ENCODE measurements around the gene IL4I1. TPM values are rescaled to one million over a fixed set of nuclear protein-coding genes. Genes with fewer than 3 reads are reported as not detected.
"Not testable (repeated sequence)": the region's sequence is repeated elsewhere in the genome, so short reads cannot be mapped to it uniquely, and the experiment has no call there.

Gene IL4I1
- total RNA-seq = 1 to 10 TPM in 1 of 2 donors, under 1 TPM in 1; 0.14 to 2.5 TPM

- WGBS = 35% methylated on average over 19 of the region's 20 CpGs
- Histone ChIP-seq H3K9me3 (no peaks in the 10 kb centered on the region), H3K36me3 (no peaks in the 10 kb centered on the region), H3K27me3 (replicated peaks; ENCODE audit: insufficient read depth) (no peaks in the 10 kb centered on the region), H3K27ac (no peak within 1 kb of the TSS), H3K4me1 (replicated peaks) (no peaks in the 10 kb centered on the region), H3K4me3 (no peak within 1 kb of the TSS)
- intact Hi-C loops (cut with DNase I) = no loop called here
- DNase-seq (ENCODE audit: low spot score) = no peak
- TF ChIP-seq POLR2A (IDR thresholded peaks at IDR 0.05) (no peak), POLR2AphosphoS5 (IDR thresholded peaks at IDR 0.05) (no peak), CTCF (IDR thresholded peaks at IDR 0.05) (no peak)
Measured at GRCh38 chr19:49896863-49897621, at the start of gene IL4I1. IL4I1 (minus strand) TSS chr19:49896887; CDS start chr19:49896160, 727 bp downstream.

- WGBS = 79% methylated on average over 8 of the region's 8 CpGs
- intact Hi-C loops (cut with DNase I) = no loop called here
- no peak for DNase-seq (ENCODE audit: low spot score)
- Histone ChIP-seq H3K4me1 (replicated peaks) (no peaks in the 10 kb centered on the region), H3K9me3 (no peaks in the 10 kb centered on the region), H3K27ac (no peak overlapping the region), H3K4me3 (no peak overlapping the region), H3K36me3 (no peaks in the 10 kb centered on the region), H3K27me3 (replicated peaks; ENCODE audit: insufficient read depth) (no peaks in the 10 kb centered on the region)
- no peak for TF ChIP-seq POLR2AphosphoS5 (IDR thresholded peaks at IDR 0.05)
- TF ChIP-seq CTCF (IDR thresholded peaks at IDR 0.05) = no peak
- no peak for TF ChIP-seq POLR2A (IDR thresholded peaks at IDR 0.05)
Measured at GRCh38 chr19:49946415-49946814, 49.7 kb upstream of the IL4I1 start.

GRCh38 chr19:49944567-49944966 lies 47.9 kb upstream of the IL4I1 start:
- H3K27ac ChIP-seq; DNase-seq (ENCODE audit: low spot score); H3K4me3 ChIP-seq; H3K9me3 ChIP-seq; H3K4me1 ChIP-seq (replicated peaks); H3K27me3 ChIP-seq (replicated peaks; ENCODE audit: insufficient read depth); H3K36me3 ChIP-seq; intact Hi-C loops (cut with DNase I): not testable (repeated sequence)
- 88% methylated on average over 5 of the region's 5 CpGs for WGBS

GRCh38 chr19:49940482-49940791 lies 43.8 kb upstream of the IL4I1 start:
- Histone ChIP-seq H3K27me3 (replicated peaks; ENCODE audit: insufficient read depth) (no peaks in the 10 kb centered on the region), H3K27ac (no peak overlapping the region), H3K4me1 (replicated peaks) (peaks cover 3% of the 10 kb centered on the region), H3K36me3 (no peaks in the 10 kb centered on the region), H3K4me3 (no peak overlapping the region), H3K9me3 (no peaks in the 10 kb centered on the region)
- 90% methylated on average over 5 of the region's 5 CpGs for WGBS
- no peak for TF ChIP-seq POLR2A (IDR thresholded peaks at IDR 0.05)
- intact Hi-C loops (cut with DNase I) = no loop called here
- no peak for DNase-seq (ENCODE audit: low spot score)

- no peaks in the 10 kb centered on the region for H3K9me3 ChIP-seq
- intact Hi-C loops (cut with DNase I) = loop anchor here (10.0 kb wide), 2 partner anchors 85 to 195 kb away; partner anchors contain the start of genes VRK3 and ZNF473
- no peaks in the 10 kb centered on the region for H3K36me3 ChIP-seq
- H3K4me1 ChIP-seq (replicated peaks) = peaks cover 3% of the 10 kb centered on the region
- no peak overlapping the region for H3K4me3 ChIP-seq
- no peak for TF ChIP-seq CTCF (IDR thresholded peaks at IDR 0.05)
- TF ChIP-seq POLR2A (IDR thresholded peaks at IDR 0.05) = no peak
- TF ChIP-seq POLR2AphosphoS5 (IDR thresholded peaks at IDR 0.05) = no peak
- no peak overlapping the region for H3K27ac ChIP-seq
- DNase-seq (ENCODE audit: low spot score) = no peak
- WGBS = 67% methylated on average over 7 of the region's 7 CpGs
- H3K27me3 ChIP-seq (replicated peaks; ENCODE audit: insufficient read depth) = no peaks in the 10 kb centered on the region
Measured at GRCh38 chr19:49939721-49940481, 43.2 kb upstream of the IL4I1 start.

Data from prostate gland (tissue), 2 donors.